Measurements from ENCODE around the gene SASS6.

- TF ChIP-seq, protein P1, sequence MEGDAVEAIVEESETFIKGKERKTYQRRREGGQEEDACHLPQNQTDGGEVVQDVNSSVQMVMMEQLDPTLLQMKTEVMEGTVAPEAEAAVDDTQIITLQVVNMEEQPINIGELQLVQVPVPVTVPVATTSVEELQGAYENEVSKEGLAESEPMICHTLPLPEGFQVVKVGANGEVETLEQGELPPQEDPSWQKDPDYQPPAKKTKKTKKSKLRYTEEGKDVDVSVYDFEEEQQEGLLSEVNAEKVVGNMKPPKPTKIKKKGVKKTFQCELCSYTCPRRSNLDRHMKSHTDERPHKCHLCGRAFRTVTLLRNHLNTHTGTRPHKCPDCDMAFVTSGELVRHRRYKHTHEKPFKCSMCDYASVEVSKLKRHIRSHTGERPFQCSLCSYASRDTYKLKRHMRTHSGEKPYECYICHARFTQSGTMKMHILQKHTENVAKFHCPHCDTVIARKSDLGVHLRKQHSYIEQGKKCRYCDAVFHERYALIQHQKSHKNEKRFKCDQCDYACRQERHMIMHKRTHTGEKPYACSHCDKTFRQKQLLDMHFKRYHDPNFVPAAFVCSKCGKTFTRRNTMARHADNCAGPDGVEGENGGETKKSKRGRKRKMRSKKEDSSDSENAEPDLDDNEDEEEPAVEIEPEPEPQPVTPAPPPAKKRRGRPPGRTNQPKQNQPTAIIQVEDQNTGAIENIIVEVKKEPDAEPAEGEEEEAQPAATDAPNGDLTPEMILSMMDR (optimal IDR thresholded peaks at IDR 0.05 in 1 of 3, IDR thresholded peaks at IDR 0.05 in 1 of 3, conservative IDR thresholded peaks at IDR 0.05 in 1 of 3; ENCODE audit: extremely low read depth in 1 of 3, insufficient read depth in 2 of 3, low read length in 3 of 3): no peak
- no peak for TF ChIP-seq EZH2 (IDR thresholded peaks at IDR 0.05; ENCODE audit: low read length)
These were observed 18.9 kb upstream of the SASS6 start for GRCh38 chr1:100151679-100152078.

Measured in keratinocyte (primary cell).